ENCODE data around the gene SGIP1.

SGIP1 gene

DNA sequence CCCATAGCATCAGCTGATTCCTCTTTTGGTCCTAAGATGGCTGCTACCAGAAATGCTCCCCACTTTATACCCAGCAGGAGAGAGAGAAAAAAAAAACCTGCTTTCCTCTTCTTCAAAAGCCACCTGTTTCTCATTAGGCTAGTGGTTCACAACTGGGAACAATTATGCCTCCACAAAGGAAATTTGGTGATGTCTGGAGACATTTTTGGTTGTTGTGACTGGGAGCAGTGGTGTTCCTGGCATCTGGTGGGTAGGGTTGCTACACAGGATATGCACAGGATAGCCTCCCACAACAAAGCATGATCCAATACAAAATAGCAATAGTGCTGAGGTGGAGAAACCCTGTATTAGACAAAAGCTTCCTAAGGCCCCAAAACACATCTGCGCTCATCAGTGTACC is 38.5 kb upstream of the SGIP1 start:
- TF ChIP-seq, protein P1, sequence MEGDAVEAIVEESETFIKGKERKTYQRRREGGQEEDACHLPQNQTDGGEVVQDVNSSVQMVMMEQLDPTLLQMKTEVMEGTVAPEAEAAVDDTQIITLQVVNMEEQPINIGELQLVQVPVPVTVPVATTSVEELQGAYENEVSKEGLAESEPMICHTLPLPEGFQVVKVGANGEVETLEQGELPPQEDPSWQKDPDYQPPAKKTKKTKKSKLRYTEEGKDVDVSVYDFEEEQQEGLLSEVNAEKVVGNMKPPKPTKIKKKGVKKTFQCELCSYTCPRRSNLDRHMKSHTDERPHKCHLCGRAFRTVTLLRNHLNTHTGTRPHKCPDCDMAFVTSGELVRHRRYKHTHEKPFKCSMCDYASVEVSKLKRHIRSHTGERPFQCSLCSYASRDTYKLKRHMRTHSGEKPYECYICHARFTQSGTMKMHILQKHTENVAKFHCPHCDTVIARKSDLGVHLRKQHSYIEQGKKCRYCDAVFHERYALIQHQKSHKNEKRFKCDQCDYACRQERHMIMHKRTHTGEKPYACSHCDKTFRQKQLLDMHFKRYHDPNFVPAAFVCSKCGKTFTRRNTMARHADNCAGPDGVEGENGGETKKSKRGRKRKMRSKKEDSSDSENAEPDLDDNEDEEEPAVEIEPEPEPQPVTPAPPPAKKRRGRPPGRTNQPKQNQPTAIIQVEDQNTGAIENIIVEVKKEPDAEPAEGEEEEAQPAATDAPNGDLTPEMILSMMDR (IDR thresholded peaks at IDR 0.05; ENCODE audit: low read depth, low read length): no peak
- no peak overlapping the region for H3K4me3 ChIP-seq (ENCODE audit: low read depth, low read length)

- TF ChIP-seq, protein P1 (IDR thresholded peaks at IDR 0.05; ENCODE audit: low read depth, low read length): no peak
Observed at GRCh38 chr1:66497910-66498309, 36.0 kb upstream of the SGIP1 start.

DNA sequence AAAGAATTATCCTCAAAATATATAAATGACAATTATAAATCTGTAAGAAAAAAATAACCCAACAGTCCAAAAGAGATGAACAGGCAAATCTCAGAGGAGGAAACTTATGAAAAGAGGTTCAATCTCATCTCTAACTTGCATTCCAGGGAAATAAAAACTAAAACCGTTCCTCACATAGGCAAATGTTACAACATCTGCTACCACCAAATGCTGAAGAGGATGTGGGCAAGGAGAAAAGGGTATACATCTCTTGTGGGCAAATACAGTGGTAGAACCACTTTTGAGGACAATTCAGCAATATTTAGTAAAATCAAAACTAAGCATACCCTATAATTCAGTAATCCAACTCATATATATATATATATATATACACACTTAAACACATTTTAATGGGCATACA is 33.7 kb upstream of the SGIP1 start:
- TF ChIP-seq, protein P1 (IDR thresholded peaks at IDR 0.05; ENCODE audit: low read depth, low read length): no peak
- H3K4me3 ChIP-seq (ENCODE audit: low read depth, low read length): no peak overlapping the region

More at GRCh38 chr1:66497910-66498309, 36.0 kb upstream of the SGIP1 start:
- no peak overlapping the region for H3K4me3 ChIP-seq (ENCODE audit: low read depth, low read length)

DNA sequence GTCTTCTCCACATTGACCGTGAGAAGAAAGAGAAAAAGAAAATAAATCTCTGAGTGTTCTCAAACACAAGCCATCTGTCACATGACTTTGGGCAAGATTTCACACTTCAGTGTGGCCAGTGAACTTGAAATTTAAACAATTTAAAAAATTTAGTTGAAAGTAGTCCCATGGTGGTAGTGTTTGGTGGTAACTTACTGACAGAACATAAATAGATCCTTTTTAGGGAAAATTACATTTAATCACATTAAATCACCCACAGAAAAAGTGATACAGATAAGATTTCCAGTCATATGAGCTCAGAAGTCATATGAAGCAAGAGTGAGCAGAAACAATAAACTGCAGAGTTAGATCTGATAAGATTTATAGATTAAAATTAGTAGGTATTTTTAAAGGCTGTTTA is 31.9 kb upstream of the SGIP1 start:
- TF ChIP-seq, protein P1 (IDR thresholded peaks at IDR 0.05; ENCODE audit: low read depth, low read length): no peak
- H3K4me3 ChIP-seq (ENCODE audit: low read depth, low read length): no peak overlapping the region

DNA sequence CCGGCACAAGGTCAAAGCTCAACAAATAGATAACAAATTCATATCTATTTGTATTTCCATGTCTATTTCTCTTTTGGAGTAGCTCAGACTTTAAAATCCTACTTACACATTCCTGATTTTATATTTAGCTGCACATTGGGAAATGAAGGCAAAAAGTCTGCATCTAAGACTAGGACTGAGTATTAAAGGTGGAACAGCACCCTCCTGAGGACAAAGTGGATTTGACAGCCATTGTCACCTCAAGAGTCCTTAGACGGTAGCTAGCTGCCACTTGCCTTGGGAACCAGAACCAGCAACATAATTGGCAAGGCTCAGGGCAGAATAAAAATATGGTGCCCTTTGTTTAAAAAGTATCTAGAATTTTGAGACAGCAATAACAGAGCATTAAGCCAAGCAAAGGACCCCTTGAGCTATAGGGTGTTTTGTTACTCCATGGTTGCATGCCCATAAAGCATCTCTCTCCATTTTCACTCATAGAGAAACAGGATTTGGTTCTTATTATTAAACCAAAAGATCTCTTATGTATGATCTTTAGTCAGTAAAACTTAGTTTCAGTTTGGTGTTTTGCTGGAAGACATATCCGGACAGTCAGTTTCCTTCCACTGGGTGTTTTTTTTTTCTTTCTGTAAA is 30.0 kb upstream of the SGIP1 start:
- TF ChIP-seq, protein P1 (IDR thresholded peaks at IDR 0.05; ENCODE audit: low read depth, low read length): peak; percentile 74

GRCh38 chr1:66505671-66506392 is 28.1 kb upstream of the SGIP1 start:
- TF ChIP-seq, protein P1 (IDR thresholded peaks at IDR 0.05; ENCODE audit: low read depth, low read length): no peak
- H3K4me3 ChIP-seq (ENCODE audit: low read depth, low read length): no peak overlapping the region

More for the DNA sequence above, 30.0 kb upstream of the SGIP1 start:
- peak overlapping the region; percentile 14; the same call in 1 of the 2 replicates for H3K4me3 ChIP-seq (ENCODE audit: low read depth, low read length)

- H3K4me3 ChIP-seq (ENCODE audit: low read depth, low read length): no peak overlapping the region
- TF ChIP-seq, protein P1 (IDR thresholded peaks at IDR 0.05; ENCODE audit: low read depth, low read length): no peak
Observed at GRCh38 chr1:66506393-66506687, 27.6 kb upstream of the SGIP1 start.

All from WI38 (cell line).